ENCODE measurements around the gene DYSF. TPM values are rescaled to one million over a fixed set of nuclear protein-coding genes. Genes with fewer than 3 reads are reported as not detected.

Gene DYSF
- total RNA-seq, 1 experiment from 2014 or later = 0.89 TPM

DNA sequence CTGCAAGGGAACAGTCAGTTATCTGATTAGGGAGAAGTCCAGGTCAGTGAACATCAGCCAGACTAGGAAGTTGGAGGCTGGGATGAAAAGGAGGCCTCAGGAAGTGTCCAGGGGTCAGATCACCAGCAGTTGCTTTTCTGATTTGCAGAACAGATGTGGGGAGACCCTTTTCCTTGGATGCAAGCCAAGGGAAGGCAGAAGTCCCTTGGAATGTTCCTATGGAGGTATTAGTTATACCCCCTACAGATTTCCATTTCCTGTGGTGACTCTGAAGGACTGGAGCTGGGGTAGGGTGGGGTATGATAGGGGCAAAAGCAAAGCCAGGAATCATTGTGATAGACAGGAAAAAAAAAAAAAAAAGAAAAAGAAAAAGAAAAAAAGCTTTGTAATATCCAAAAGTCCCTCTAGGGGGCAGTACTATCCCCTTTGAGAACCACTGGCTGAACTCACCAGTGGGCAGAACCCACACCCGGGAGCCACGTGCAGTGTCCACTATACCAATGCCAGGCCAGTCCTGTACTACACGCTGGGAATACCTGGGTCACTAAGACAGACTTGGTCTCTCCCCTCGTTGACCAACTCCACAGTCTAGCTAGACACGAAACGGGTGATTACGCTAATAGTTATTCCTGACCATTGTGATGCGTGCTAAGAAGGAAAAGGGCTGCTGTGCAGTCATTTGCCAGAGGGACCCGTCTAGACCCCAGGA is 7.4 kb downstream of the DYSF start:
- DNase-seq (ENCODE audit: low read depth, low spot score) (peak; percentile 32), ATAC-seq (peak; percentile 78)
- no TSS peak for BruUV-seq (replicated peaks)
- POLR2A ChIA-PET = no interaction called here
- no peak overlapping the region for H3K4me3 ChIP-seq (replicated peaks in 1 of 2; ENCODE audit: low read depth in 1 of 2, low read length in 2 of 2)
- no peaks in the 10 kb centered on the region for H3K27me3 ChIP-seq (ENCODE audit: insufficient read depth, low read length)
- intact Hi-C loops (cut with micrococcal nuclease) = loop anchor here (1.0 kb wide), 1 partner anchor 50 kb away; no protein-coding TSS in a partner anchor
- peaks cover 0 to 12% of the 10 kb centered on the region in 2 experiments; a peak in 1 of 4 replicates for H3K4me1 ChIP-seq (ENCODE audit: control insufficient read depth in 1 of 2, insufficient read depth in 2 of 2, low read length in 2 of 2)
- H3K27ac ChIP-seq (ENCODE audit: low read depth, low read length) = no peak overlapping the region
- no peaks in the 10 kb centered on the region for H3K36me3 ChIP-seq (ENCODE audit: control insufficient read depth in 1 of 2, insufficient read depth in 2 of 2, low read length in 2 of 2)
- RAD21 ChIA-PET (ENCODE audit: low non-redundant PET in 1 of 2, low total read pairs in 2 of 2, uncharacterized antibody in 2 of 2, unreplicated experiment in 2 of 2) = interaction anchor here (1.1 to 2.6 kb wide), 5 partner anchors 16 to 235 kb away, joined by 3 to 23 read pairs (median 6); no protein-coding TSS in a partner anchor
- CTCF ChIA-PET = interaction anchor here (0.6 to 4.8 kb wide), 22 partner anchors 9 to 234 kb away, joined by 3 to 61 read pairs (median 3); partner anchors contain the start of gene PAIP2B
- H3K4me2 ChIP-seq (ENCODE audit: low read length) = no peak overlapping the region
- no peaks in the 10 kb centered on the region for H3K9me3 ChIP-seq (ENCODE audit: control insufficient read depth in 1 of 2, insufficient read depth in 1 of 2, low read depth in 1 of 2, low read length in 2 of 2)
- H3K9ac ChIP-seq (ENCODE audit: low read length) = no peak overlapping the region
- H2AFZ ChIP-seq (ENCODE audit: low read depth, low read length, poor library complexity, severe bottlenecking) = peak overlapping the region; percentile 46
- no peaks in the 10 kb centered on the region for H3K79me2 ChIP-seq (ENCODE audit: insufficient read depth, low read length)
- TF ChIP-seq RAD21 (IDR thresholded peaks at IDR 0.05; ENCODE audit: low read depth) (peak; percentile 79), ELF1 (IDR thresholded peaks at IDR 0.05; ENCODE audit: borderline replicate concordance, low read depth) (no peak)
- TF ChIP-seq, protein P1, sequence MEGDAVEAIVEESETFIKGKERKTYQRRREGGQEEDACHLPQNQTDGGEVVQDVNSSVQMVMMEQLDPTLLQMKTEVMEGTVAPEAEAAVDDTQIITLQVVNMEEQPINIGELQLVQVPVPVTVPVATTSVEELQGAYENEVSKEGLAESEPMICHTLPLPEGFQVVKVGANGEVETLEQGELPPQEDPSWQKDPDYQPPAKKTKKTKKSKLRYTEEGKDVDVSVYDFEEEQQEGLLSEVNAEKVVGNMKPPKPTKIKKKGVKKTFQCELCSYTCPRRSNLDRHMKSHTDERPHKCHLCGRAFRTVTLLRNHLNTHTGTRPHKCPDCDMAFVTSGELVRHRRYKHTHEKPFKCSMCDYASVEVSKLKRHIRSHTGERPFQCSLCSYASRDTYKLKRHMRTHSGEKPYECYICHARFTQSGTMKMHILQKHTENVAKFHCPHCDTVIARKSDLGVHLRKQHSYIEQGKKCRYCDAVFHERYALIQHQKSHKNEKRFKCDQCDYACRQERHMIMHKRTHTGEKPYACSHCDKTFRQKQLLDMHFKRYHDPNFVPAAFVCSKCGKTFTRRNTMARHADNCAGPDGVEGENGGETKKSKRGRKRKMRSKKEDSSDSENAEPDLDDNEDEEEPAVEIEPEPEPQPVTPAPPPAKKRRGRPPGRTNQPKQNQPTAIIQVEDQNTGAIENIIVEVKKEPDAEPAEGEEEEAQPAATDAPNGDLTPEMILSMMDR (IDR thresholded peaks at IDR 0.05 in 2 of 3, conservative IDR thresholded peaks at IDR 0.05 in 1 of 3; ENCODE audit: borderline replicate concordance in 1 of 3, insufficient read depth in 1 of 3, low read depth in 2 of 3, low read length in 2 of 3) = peak; percentile 62 to 79 (median 78)
- TF ChIP-seq, protein P2, sequence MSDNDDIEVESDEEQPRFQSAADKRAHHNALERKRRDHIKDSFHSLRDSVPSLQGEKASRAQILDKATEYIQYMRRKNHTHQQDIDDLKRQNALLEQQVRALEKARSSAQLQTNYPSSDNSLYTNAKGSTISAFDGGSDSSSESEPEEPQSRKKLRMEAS (IDR thresholded peaks at IDR 0.05) = peak; percentile 68
- no peaks in the 10 kb centered on the region for H4K20me1 ChIP-seq (ENCODE audit: insufficient read depth)
- no peaks in the 10 kb centered on the region for H3K9me2 ChIP-seq (ENCODE audit: insufficient read depth)

DNA sequence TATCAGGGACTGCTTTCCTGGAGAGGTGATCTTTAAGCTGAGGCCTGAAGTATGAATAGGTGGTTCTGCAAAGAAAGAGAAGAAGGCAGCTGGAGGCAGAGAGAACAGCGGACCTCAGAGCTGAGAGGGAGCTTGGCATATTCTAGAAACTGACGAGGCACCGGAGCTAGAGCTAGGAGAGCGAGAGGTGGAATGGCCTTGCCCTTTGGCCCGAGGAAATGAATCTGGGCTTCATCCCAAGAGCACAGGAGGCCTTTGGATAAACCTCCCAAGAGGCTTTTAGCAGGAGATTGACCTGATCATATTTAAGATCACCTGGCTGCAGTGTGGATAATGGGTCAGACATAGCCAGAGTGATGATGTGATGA is 7.9 kb downstream of the DYSF start:
- intact Hi-C loops (cut with micrococcal nuclease) = loop anchor here (1.0 kb wide), 1 partner anchor 49 kb away; no protein-coding TSS in a partner anchor
- Histone ChIP-seq H3K36me3 (ENCODE audit: control insufficient read depth in 1 of 2, insufficient read depth in 2 of 2, low read length in 2 of 2) (no peaks in the 10 kb centered on the region), H3K27me3 (ENCODE audit: insufficient read depth, low read length) (no peaks in the 10 kb centered on the region), H3K79me2 (ENCODE audit: insufficient read depth, low read length) (no peaks in the 10 kb centered on the region), H3K4me1 (ENCODE audit: control insufficient read depth in 1 of 2, insufficient read depth in 2 of 2, low read length in 2 of 2) (peaks cover 0 to 14% of the 10 kb centered on the region in 2 experiments; a peak in 1 of 4 replicates), H3K9ac (ENCODE audit: low read length) (no peak overlapping the region), H3K27ac (ENCODE audit: low read depth, low read length) (no peak overlapping the region), H2AFZ (ENCODE audit: low read depth, low read length, poor library complexity, severe bottlenecking) (peak overlapping the region; percentile 46), H3K9me3 (ENCODE audit: control insufficient read depth in 1 of 2, insufficient read depth in 1 of 2, low read depth in 1 of 2, low read length in 2 of 2) (no peaks in the 10 kb centered on the region), H3K4me2 (ENCODE audit: low read length) (no peak overlapping the region), H4K20me1 (ENCODE audit: insufficient read depth) (no peaks in the 10 kb centered on the region), H3K9me2 (ENCODE audit: insufficient read depth) (no peaks in the 10 kb centered on the region), H3K4me3 (replicated peaks in 1 of 2; ENCODE audit: low read depth in 1 of 2, low read length in 2 of 2) (no peak overlapping the region)
- POLR2A ChIA-PET = no interaction called here
- RAD21 ChIA-PET (ENCODE audit: low non-redundant PET in 1 of 2, low total read pairs in 2 of 2, uncharacterized antibody in 2 of 2, unreplicated experiment in 2 of 2) = interaction anchor here (1.1 to 2.6 kb wide), 5 partner anchors 15 to 236 kb away, joined by 3 to 23 read pairs (median 6); no protein-coding TSS in a partner anchor
- DNase-seq (ENCODE audit: low read depth, low spot score) (no peak), ATAC-seq (0 out of 2 replicates have a peak, but pooled peaks have one; percentile 9)
- CTCF ChIA-PET = interaction anchor here (0.9 to 4.8 kb wide), 12 partner anchors 8 to 52 kb away, joined by 3 to 61 read pairs (median 6); no protein-coding TSS in a partner anchor
- no TSS peak for BruUV-seq (replicated peaks)
- TF ChIP-seq YY1 (IDR thresholded peaks at IDR 0.05; ENCODE audit: extremely low read depth, insufficient replicate concordance, low read depth, low read length) = no peak
- no peak for TF ChIP-seq ZFX (IDR thresholded peaks at IDR 0.05)
- TF ChIP-seq FOSL1 (IDR thresholded peaks at IDR 0.05; ENCODE audit: low read depth) = no peak
- TF ChIP-seq CEBPB (IDR thresholded peaks at IDR 0.05; ENCODE audit: low read depth) = no peak
- TF ChIP-seq, protein P2 (IDR thresholded peaks at IDR 0.05) = no peak
